Astrocyte (in vitro differentiated cells and primary cell): Measurements from ENCODE around the gene SPTBN1.

Experiments
- EZH2 ChIP-seq: IDR thresholded peaks from 2 replicates; pipeline ENCODE4 v1.6.1; 2012; ENCODE audit warnings: mild to moderate bottlenecking, low read length, inconsistent platforms; ENCODE audit not compliant: insufficient read depth
- TF ChIP-seq, protein P1 (sequence below): IDR thresholded peaks from 2 replicates; pipeline ENCODE4 v1.5.1; 2011; ENCODE audit warnings: low read depth, mild to moderate bottlenecking, inconsistent platforms, low read length, moderate library complexity; ENCODE audit not compliant: insufficient read depth

DNA sequence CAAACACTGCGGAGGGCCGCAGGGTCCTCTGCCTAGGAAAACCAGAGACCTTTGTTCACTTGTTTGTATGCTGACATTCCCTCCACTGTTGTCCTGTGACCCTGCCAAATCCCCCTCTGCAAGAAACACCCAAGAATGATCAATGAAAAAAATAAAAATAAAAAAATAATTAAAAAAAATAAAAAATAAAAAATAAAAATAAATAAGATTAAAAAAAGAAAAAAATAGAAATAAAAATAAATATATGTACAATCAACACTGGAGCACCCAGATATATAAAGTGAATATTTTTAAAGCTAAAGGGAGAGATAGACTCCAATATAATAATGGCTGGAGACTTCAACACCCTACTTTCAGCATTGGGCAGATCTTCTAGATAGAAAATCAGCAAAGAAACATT lies 243.5 kb downstream of the SPTBN1 start:
- TF ChIP-seq, protein P1, sequence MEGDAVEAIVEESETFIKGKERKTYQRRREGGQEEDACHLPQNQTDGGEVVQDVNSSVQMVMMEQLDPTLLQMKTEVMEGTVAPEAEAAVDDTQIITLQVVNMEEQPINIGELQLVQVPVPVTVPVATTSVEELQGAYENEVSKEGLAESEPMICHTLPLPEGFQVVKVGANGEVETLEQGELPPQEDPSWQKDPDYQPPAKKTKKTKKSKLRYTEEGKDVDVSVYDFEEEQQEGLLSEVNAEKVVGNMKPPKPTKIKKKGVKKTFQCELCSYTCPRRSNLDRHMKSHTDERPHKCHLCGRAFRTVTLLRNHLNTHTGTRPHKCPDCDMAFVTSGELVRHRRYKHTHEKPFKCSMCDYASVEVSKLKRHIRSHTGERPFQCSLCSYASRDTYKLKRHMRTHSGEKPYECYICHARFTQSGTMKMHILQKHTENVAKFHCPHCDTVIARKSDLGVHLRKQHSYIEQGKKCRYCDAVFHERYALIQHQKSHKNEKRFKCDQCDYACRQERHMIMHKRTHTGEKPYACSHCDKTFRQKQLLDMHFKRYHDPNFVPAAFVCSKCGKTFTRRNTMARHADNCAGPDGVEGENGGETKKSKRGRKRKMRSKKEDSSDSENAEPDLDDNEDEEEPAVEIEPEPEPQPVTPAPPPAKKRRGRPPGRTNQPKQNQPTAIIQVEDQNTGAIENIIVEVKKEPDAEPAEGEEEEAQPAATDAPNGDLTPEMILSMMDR = no peak
- TF ChIP-seq EZH2 = no peak
